HepG2 (cell line): ENCODE data around the gene TAMM41.

Experiments
- HOXA5 ChIP-seq: sonication (generic); formaldehyde crosslinking; IDR thresholded peaks from 2 replicates; pipeline ENCODE4 v1.4.0; 2020; ENCODE audit warnings: missing genetic modification reagents
- POLR2AphosphoS5 ChIP-seq: IDR thresholded peaks from 2 replicates; pipeline ENCODE4 v1.6.1; 2012; ENCODE audit warnings: low read depth, low read length
- ZNF274 ChIP-seq: sonication (generic); formaldehyde crosslinking; IDR thresholded peaks from 2 replicates; pipeline ENCODE4 v1.5.1; 2020; ENCODE audit warnings: mild to moderate bottlenecking, missing genetic modification reagents
- ZNF550 ChIP-seq: sonication (generic); formaldehyde crosslinking; IDR thresholded peaks from 2 replicates; pipeline ENCODE4 v1.4.0; 2020; ENCODE audit warnings: mild to moderate bottlenecking, missing genetic modification reagents, borderline replicate concordance

- no peak for TF ChIP-seq ZNF550 (CRISPR knock-in tag)
- TF ChIP-seq ZNF274 (CRISPR knock-in tag) = no peak
- no peak for TF ChIP-seq POLR2AphosphoS5
- TF ChIP-seq HOXA5 (CRISPR knock-in tag) = no peak
Measured at GRCh38 chr3:11815111-11815510, 31.6 kb downstream of the TAMM41 start.
